ENCODE data around the gene EIF4E2. TPM values are rescaled to one million over a fixed set of nuclear protein-coding genes. Genes with fewer than 3 reads are reported as not detected.

The EIF4E2 gene
- total and polyA plus RNA-seq, 2 of the 13 experiments (the other 11 are each of a cell fraction or from before 2014, with no cell fraction given): 25.0 to 101 TPM

GRCh38 chr2:232551776-232552175 is 1.3 kb downstream of the EIF4E2 start (continued):
- no peak for TF ChIP-seq GMEB1 (CRISPR knock-in tag; IDR thresholded peaks at IDR 0.05; ENCODE audit: borderline replicate concordance)

DNA sequence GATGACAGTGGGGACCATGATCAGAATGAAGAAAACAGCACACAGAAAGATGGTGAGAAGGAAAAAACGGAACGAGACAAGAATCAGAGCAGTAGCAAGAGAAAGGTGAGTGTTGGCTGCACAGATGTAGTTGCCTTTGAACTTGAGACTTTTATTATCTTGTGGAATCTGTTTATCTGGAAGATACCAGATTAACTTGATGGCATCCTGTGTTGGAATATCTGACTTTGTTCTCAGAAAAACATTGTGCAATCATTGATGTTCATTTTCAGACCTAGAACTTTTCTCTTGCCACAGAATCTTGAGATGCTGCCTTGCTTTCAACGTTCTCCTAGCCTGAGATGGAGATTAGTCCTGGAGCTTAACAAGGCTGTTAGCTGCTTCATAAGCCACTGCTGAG is 5.9 kb downstream of the EIF4E2 start:
- no peak overlapping the region for H3K27ac ChIP-seq (ENCODE audit: extremely low read length, insufficient read depth, low read length)
- TF ChIP-seq ZFP91 (CRISPR knock-in tag; IDR thresholded peaks at IDR 0.05; ENCODE audit: borderline replicate concordance) (no peak), CEBPB (IDR thresholded peaks at IDR 0.05; ENCODE audit: borderline replicate concordance, low read depth, low read length) (peak; percentile 80)
- no peak overlapping the region for H3K4me2 ChIP-seq (ENCODE audit: low read depth, low read length)
- WGBS (ENCODE audit: low lambda C conversion rate): 92% methylated on average over 3 of the region's 3 CpGs
- no peak overlapping the region for H3K4me3 ChIP-seq (replicated peaks in 1 of 3; ENCODE audit: insufficient read depth in 1 of 3, low read depth in 2 of 3, low read length in 3 of 3)
- ATAC-seq: no peak
- intact Hi-C loops (cut with micrococcal nuclease; ENCODE audit: unreplicated experiment) (no loop called here), in situ Hi-C loops (cut with HindIII; ENCODE audit: extremely low pct_ligation_motif_present, low pct_unique_long_range_greater_than_20kb) (no loop called here)
- H3K36me3 ChIP-seq (replicated peaks in 1 of 2; ENCODE audit: control insufficient read depth in 1 of 2, insufficient read depth in 2 of 2, low read length in 2 of 2): peaks cover 5 to 52% of the 10 kb centered on the region in 2 experiments; a peak in 4 of 5 replicates
- POLR2A ChIA-PET: no interaction called here
- no peaks in the 10 kb centered on the region for H3K27me3 ChIP-seq (ENCODE audit: control insufficient read depth in 1 of 2, insufficient read depth in 2 of 2, low read length in 2 of 2)
- H3K9ac ChIP-seq (ENCODE audit: insufficient read depth, low read depth, low read length): no peak overlapping the region
- FAIRE-seq: peak; percentile 23
- no peaks in the 10 kb centered on the region for H3K9me3 ChIP-seq (ENCODE audit: low read length)
- H4K20me1 ChIP-seq (ENCODE audit: insufficient read depth, low read length): no peaks in the 10 kb centered on the region
- H2AFZ ChIP-seq (ENCODE audit: low read length): no peak overlapping the region
- CTCF ChIA-PET (ENCODE audit: low intra/inter-chr PET ratio, low total read pairs): no interaction called here
- peaks cover 41% of the 10 kb centered on the region for H3K79me2 ChIP-seq (ENCODE audit: insufficient read depth, low read length)
- BruUV-seq (replicated peaks): no TSS peak
- H3K4me1 ChIP-seq (ENCODE audit: insufficient read depth, low read length): peaks cover 42% of the 10 kb centered on the region
- DNase-seq (ENCODE audit: low spot score): no peak

Data from HepG2 (cell line).